Left lung (tissue), 10 donors: ENCODE data around the gene MGAT1. TPM values are rescaled to one million over a fixed set of nuclear protein-coding genes. Genes with fewer than 3 reads are reported as not detected.
"Not testable (repeated sequence)": the region's sequence is repeated elsewhere in the genome, so short reads cannot be mapped to it uniquely, and the experiment has no call there.

Source experiments
- ATAC-seq: fragments of 200-7000 bp; cut with Tn5 transposase; one replicate; pipeline ENCODE4 v1.9.1; 2020; ENCODE audit warnings: moderate library complexity
- DNase-seq, 4 donors: peaks; one replicate each; pipeline ENCODE4 v3.0.0-alpha.2; 2013 to 2020
- H3K27ac ChIP-seq, 2 donors: fragments of 200-600 bp; sonication (generic) in 1 of 2; one replicate each; pipeline versions ENCODE4 v1.5.0 to v1.8.0; 2020 to 2021
- H3K27me3 ChIP-seq, 2 donors: fragments of 200-600 bp; sonication (generic) in 1 of 2; one replicate each; pipeline versions ENCODE4 v1.5.0 to v1.8.0; 2020 to 2021
- H3K36me3 ChIP-seq, 2 donors: fragments of 200-600 bp; sonication (generic) in 1 of 2; one replicate each; pipeline versions ENCODE4 v1.5.0 to v1.8.0; 2020 to 2021
- H3K4me1 ChIP-seq, 2 donors: fragments of 200-600 bp; one replicate each; pipeline ENCODE4 v1.8.0; 2021
- H3K4me3 ChIP-seq, 2 donors: fragments of 200-600 bp; sonication (generic) in 1 of 2; one replicate each; pipeline versions ENCODE4 v1.5.0 to v1.8.0; 2020 to 2021; ENCODE audit warnings: mild to moderate bottlenecking in 1 of 2
- H3K9me3 ChIP-seq, 2 donors: fragments of 200-600 bp; sonication (generic) in 1 of 2; one replicate each; pipeline versions ENCODE4 v1.5.0 to v1.8.0; 2020 to 2021
- CTCF ChIP-seq, 2 donors: fragments of 200-600 bp; sonication (generic) in 1 of 2; IDR thresholded peaks; one replicate each; pipeline versions ENCODE4 v1.5.0 to v1.8.0; 2021; ENCODE audit warnings: antibody characterized with exemption in 2 of 2
- intact Hi-C, 2 donors: fragments of 100-400 bp; cut with DNase I; formaldehyde crosslinking; loops; one replicate each; pipeline versions ENCODE4 v1.11.2 to v1.14.2; 2022
- polyA plus RNA-seq, 6 donors: library from polyadenylated mRNA; unstranded; fragments of 120-200 nt; gene quantifications; one replicate each; pipeline ENCODE4 v1.2.1, GENCODE V29; 2013; ENCODE audit not compliant: insufficient read length in 6 of 6
- total RNA-seq, 2 donors: library from RNA; stranded (reverse); fragmentation: NEBNext Ultra II Directional; extraction: Animal tissue kit (Norgen Biotek cat#: 25700); gene quantifications; one replicate each; pipeline ENCODE4 v1.2.1, GENCODE V29; 2021
- donor health status: DM: no; HTN: yes; CAD: no.
- donor health status: DM: no; HTN: no; CAD: no.

The MGAT1 gene
- total and polyA plus RNA-seq, 8 donors = 70.6 to 263 (median 86.0) TPM

GRCh38 chr5:180790020-180790419 is 12.6 kb downstream of the MGAT1 start:
- intact Hi-C loops = no loop called here
- Histone ChIP-seq H3K27ac (no peak overlapping the region), H3K9me3 (no peaks in the 10 kb centered on the region), H3K36me3 (peaks cover 0 to 77% of the 10 kb centered on the region in 2 donors), H3K4me1 (peaks cover 18 to 56% of the 10 kb centered on the region in 2 donors), H3K4me3 (no peak overlapping the region), H3K27me3 (no peaks in the 10 kb centered on the region)
- peak in 1 of 4 donors; percentile 72 for DNase-seq
- no peak for ATAC-seq
- TF ChIP-seq CTCF (IDR thresholded peaks at IDR 0.05) = no peak

- peaks cover 0 to 66% of the 10 kb centered on the region in 2 donors for H3K36me3 ChIP-seq
- ATAC-seq, H3K4me3 ChIP-seq, H3K9me3 ChIP-seq, DNase-seq, H3K27ac ChIP-seq, H3K27me3 ChIP-seq: not testable (repeated sequence)
- peaks cover 21 to 55% of the 10 kb centered on the region in 2 donors for H3K4me1 ChIP-seq
- intact Hi-C loops = loop anchor here in 1 of 2 donors (5.0 kb wide), 1 partner anchor 73 kb away; the partner anchor contains the start of gene ZFP62
Observed at GRCh38 chr5:180788651-180789410, 13.8 kb downstream of the MGAT1 start.

GRCh38 chr5:180787711-180788431 is 14.7 kb downstream of the MGAT1 start:
- Histone ChIP-seq H3K4me1 (peaks cover 21 to 52% of the 10 kb centered on the region in 2 donors), H3K4me3 (no peak overlapping the region), H3K9me3 (no peaks in the 10 kb centered on the region), H3K27ac (peak overlapping the region in 1 of 2 donors; percentile 61), H3K27me3 (no peaks in the 10 kb centered on the region), H3K36me3 (peaks cover 0 to 56% of the 10 kb centered on the region in 2 donors)
- DNase-seq = no peak
- intact Hi-C loops = loop anchor here in 1 of 2 donors (5.0 kb wide), 1 partner anchor 74 kb away; the partner anchor contains the start of gene ZFP62
- no peak for ATAC-seq
- no peak for TF ChIP-seq CTCF (IDR thresholded peaks at IDR 0.05)

- Histone ChIP-seq H3K9me3 (no peaks in the 10 kb centered on the region), H3K27me3 (no peaks in the 10 kb centered on the region), H3K4me1 (peaks cover 21 to 48% of the 10 kb centered on the region in 2 donors), H3K4me3 (no peak overlapping the region), H3K36me3 (peaks cover 0 to 45% of the 10 kb centered on the region in 2 donors), H3K27ac (peak overlapping the region; percentile 61 to 81)
- intact Hi-C loops = loop anchor here in 1 of 2 donors (5.0 kb wide), 1 partner anchor 76 kb away; the partner anchor contains the start of gene ZFP62
- ATAC-seq = no peak
- DNase-seq = no peak
- TF ChIP-seq CTCF (IDR thresholded peaks at IDR 0.05) = no peak
Observed at GRCh38 chr5:180786531-180787398, 15.8 kb downstream of the MGAT1 start.

- DNase-seq (no peak), ATAC-seq (peak; percentile 37)
- no peak overlapping the region for H3K4me3 ChIP-seq
- H3K4me1 ChIP-seq = peaks cover 21 to 48% of the 10 kb centered on the region in 2 donors
- TF ChIP-seq CTCF (IDR thresholded peaks at IDR 0.05) = no peak
- H3K27ac ChIP-seq = peak overlapping the region; percentile 61 to 81
- H3K27me3 ChIP-seq = no peaks in the 10 kb centered on the region
- H3K36me3 ChIP-seq = peaks cover 0 to 36% of the 10 kb centered on the region in 2 donors
- no peaks in the 10 kb centered on the region for H3K9me3 ChIP-seq
- intact Hi-C loops = loop anchor here in 1 of 2 donors (5.0 kb wide), 1 partner anchor 76 kb away; the partner anchor contains the start of gene ZFP62
Observed at GRCh38 chr5:180785794-180786221, 16.8 kb downstream of the MGAT1 start.
